HCT116 (cell line): Measurements from ENCODE around the gene KHSRP. TPM values are rescaled to one million over a fixed set of nuclear protein-coding genes. Genes with fewer than 3 reads are reported as not detected.

ENCODE experiments used
- ATAC-seq: fragments of 200-7000 bp; cut with Tn5 transposase; 2 replicates; pipeline ENCODE4 v1.9.1; 2020; ENCODE audit warnings: mild to moderate bottlenecking, moderate library complexity
- BruUV-seq: library from RNA; stranded (reverse); fragments of 400-500 nt; replicated peaks from 2 replicates; lab custom pipeline; 2021; lab: Mats Ljungman, UMichigan
- CTCF ChIA-PET: fragments of 300-600 bp; sonication (Branson Sonifier 250); formaldehyde crosslinking; loops from one replicate; lab custom pipeline; 2021; ENCODE audit warnings: antibody characterized with exemption; lab: Charles Lee
- POLR2A ChIA-PET: fragments of 300-600, 350-600 bp; sonication (Branson Sonifier 250); formaldehyde crosslinking; loops from one replicate; lab custom pipeline; 2021; ENCODE audit warnings: antibody characterized with exemption; lab: Charles Lee
- RAD21 ChIA-PET, 2 experiments: fragments of 300-600 bp; sonication (Branson Sonifier 250); formaldehyde crosslinking; loops; one replicate each; lab custom pipeline; 2023; ENCODE audit warnings: low total read pairs in 2 of 2; ENCODE audit not compliant: uncharacterized antibody in 2 of 2, unreplicated experiment in 2 of 2, low non-redundant PET in 1 of 2; lab: Charles Lee
- DNase-seq: peaks from one replicate; pipeline ENCODE4 v3.0.0-alpha.2; 2010; ENCODE audit warnings: low read depth, low spot score
- H2AFZ ChIP-seq: fragments of 200-600 bp; shearing (Covaris generic), sonication (generic); 2 replicates; pipeline ENCODE4 v1.6.1; 2017; ENCODE audit warnings: low read depth, mixed run types, mixed read lengths, antibody characterized with exemption, low read length; ENCODE audit not compliant: poor library complexity, severe bottlenecking
- H3K27ac ChIP-seq: 2 replicates; pipeline ENCODE4 v1.5.1; 2012; ENCODE audit warnings: low read depth, low read length
- H3K27me3 ChIP-seq: fragments of 200-600 bp; sonication (generic); 2 replicates; pipeline ENCODE4 v1.6.1; 2016; ENCODE audit warnings: mixed run types, low read length, mixed read lengths; ENCODE audit not compliant: insufficient read depth
- H3K36me3 ChIP-seq, 2 experiments: fragments of 200-500 bp in 1 of 2; fragments of 200-600 bp in 1 of 2; sonication (Bioruptor generic) in 1 of 2; sonication (generic) in 1 of 2; 2 replicates each; pipeline versions ENCODE4 v1.5.1 to v1.6.1; 2014 to 2016; ENCODE audit warnings: low read length in 2 of 2, inconsistent platforms in 1 of 2, mixed read lengths in 1 of 2, mixed run types in 1 of 2; ENCODE audit not compliant: insufficient read depth in 2 of 2, control insufficient read depth in 1 of 2
- H3K4me1 ChIP-seq, 2 experiments: fragments of 200-600 bp in 1 of 2; sonication (generic) in 1 of 2; 2 replicates each; pipeline versions ENCODE4 v1.5.1 to v1.6.1; 2012 to 2017; ENCODE audit warnings: low read length in 2 of 2, inconsistent platforms in 1 of 2, mild to moderate bottlenecking in 1 of 2, mixed read lengths in 1 of 2, mixed run types in 1 of 2, moderate library complexity in 1 of 2; ENCODE audit not compliant: insufficient read depth in 2 of 2, control insufficient read depth in 1 of 2
- H3K4me2 ChIP-seq: fragments of 200-600 bp; sonication (generic); 2 replicates; pipeline ENCODE4 v1.6.1; 2017; ENCODE audit warnings: mixed run types, low read length, mixed read lengths
- H3K4me3 ChIP-seq, 2 experiments: fragments of 200-600 bp in 1 of 2; sonication (generic) in 1 of 2; replicated peaks in 1 of 2; 2 replicates each; pipeline ENCODE4 v1.5.1; 2011 to 2016; ENCODE audit warnings: low read length in 2 of 2, control low read depth in 1 of 2, low read depth in 1 of 2, mild to moderate bottlenecking in 1 of 2, mixed read lengths in 1 of 2, mixed run types in 1 of 2
- H3K79me2 ChIP-seq: fragments of 200-600 bp; sonication (generic); 2 replicates; pipeline ENCODE4 v1.6.1; 2017; ENCODE audit warnings: mild to moderate bottlenecking, mixed run types, low read length, moderate library complexity, mixed read lengths; ENCODE audit not compliant: insufficient read depth
- H3K9ac ChIP-seq: fragments of 200-600 bp; sonication (generic); 2 replicates; pipeline ENCODE4 v1.6.1; 2016; ENCODE audit warnings: low read length, mixed read lengths
- H3K9me2 ChIP-seq: fragments of 200-600 bp; sonication (generic), shearing (Covaris generic); 2 replicates; pipeline ENCODE4 v1.6.1; 2017; ENCODE audit warnings: mixed run types, mild to moderate bottlenecking, moderate library complexity; ENCODE audit not compliant: insufficient read depth
- H3K9me3 ChIP-seq, 2 experiments: fragments of 200-500 bp in 1 of 2; fragments of 200-600 bp in 1 of 2; sonication (Bioruptor generic) in 1 of 2; sonication (generic) in 1 of 2; 2 replicates each; pipeline ENCODE4 v1.6.1; 2014 to 2017; ENCODE audit warnings: low read length in 2 of 2, mixed read lengths in 2 of 2, inconsistent platforms in 1 of 2, low read depth in 1 of 2, mild to moderate bottlenecking in 1 of 2, mixed run types in 1 of 2, moderate library complexity in 1 of 2; ENCODE audit not compliant: control insufficient read depth in 1 of 2, insufficient read depth in 1 of 2
- H4K20me1 ChIP-seq: fragments of 200-600 bp; sonication (generic), shearing (Covaris generic); 2 replicates; pipeline ENCODE4 v1.6.1; 2017; ENCODE audit warnings: mixed run types, mild to moderate bottlenecking, moderate library complexity; ENCODE audit not compliant: insufficient read depth
- ATF3 ChIP-seq: IDR thresholded peaks from 2 replicates; pipeline ENCODE4 v1.6.1; 2012
- CBX3 ChIP-seq: IDR thresholded peaks from 2 replicates; pipeline ENCODE4 v1.6.1; 2012; ENCODE audit warnings: low read depth
- CEBPB ChIP-seq: IDR thresholded peaks from 2 replicates; pipeline ENCODE4 v1.6.1; 2012; ENCODE audit warnings: low read depth
- EGR1 ChIP-seq: IDR thresholded peaks from 2 replicates; pipeline ENCODE4 v1.6.1; 2012; ENCODE audit warnings: low read depth
- ELF1 ChIP-seq: IDR thresholded peaks from 2 replicates; pipeline ENCODE4 v1.6.1; 2012; ENCODE audit warnings: low read depth, borderline replicate concordance
- EZH2 ChIP-seq: fragments of 200-600 bp; sonication (generic); IDR thresholded peaks from 2 replicates; pipeline ENCODE4 v1.6.1; 2017; ENCODE audit warnings: antibody characterized with exemption, mixed run types
- FOSL1 ChIP-seq: IDR thresholded peaks from 2 replicates; pipeline ENCODE4 v1.6.1; 2012; ENCODE audit warnings: low read depth
- JUND ChIP-seq: IDR thresholded peaks from 2 replicates; pipeline ENCODE4 v1.6.1; 2012
- MAX ChIP-seq: IDR thresholded peaks from 2 replicates; pipeline ENCODE4 v1.6.1; 2012
- POLR2A ChIP-seq: IDR thresholded peaks from 2 replicates; pipeline ENCODE4 v1.7.0; 2011; ENCODE audit warnings: borderline replicate concordance; ENCODE audit not compliant: insufficient read depth, insufficient read length; ENCODE audit errors: extremely low read depth
- POLR2AphosphoS5 ChIP-seq: IDR thresholded peaks from 2 replicates; pipeline ENCODE4 v1.6.1; 2011; ENCODE audit warnings: mild to moderate bottlenecking, low read depth, low read length, moderate library complexity
- SIN3A ChIP-seq: IDR thresholded peaks from 2 replicates; pipeline ENCODE4 v1.6.1; 2012; ENCODE audit warnings: low read depth
- SP1 ChIP-seq: IDR thresholded peaks from 2 replicates; pipeline ENCODE4 v1.6.1; 2012; ENCODE audit warnings: low read depth
- SRF ChIP-seq: IDR thresholded peaks from 2 replicates; pipeline ENCODE4 v1.6.1; 2012; ENCODE audit warnings: low read depth
- TCF7L2 ChIP-seq: IDR thresholded peaks from 2 replicates; pipeline ENCODE4 v1.7.0; 2011; ENCODE audit warnings: borderline replicate concordance, inconsistent platforms; ENCODE audit not compliant: insufficient read depth, insufficient read length; ENCODE audit errors: extremely low read depth
- YY1 ChIP-seq: IDR thresholded peaks from 2 replicates; pipeline ENCODE4 v1.6.1; 2011; ENCODE audit warnings: low read length, low read depth, moderate library complexity, mild to moderate bottlenecking; ENCODE audit not compliant: insufficient replicate concordance; ENCODE audit errors: extremely low read depth
- ZFX ChIP-seq: fragments of 450-650 bp; IDR thresholded peaks from 2 replicates; pipeline ENCODE4 v1.6.1; 2017
- ZNF274 ChIP-seq: fragments of 200-500 bp; sonication (Bioruptor generic); IDR thresholded peaks from 2 replicates; pipeline ENCODE4 v1.6.1; 2014; ENCODE audit warnings: mild to moderate bottlenecking, low read depth, low read length, inconsistent platforms
- intact Hi-C: fragments of 100-400 bp; cut with micrococcal nuclease; formaldehyde crosslinking; loops from 2 replicates; pipeline ENCODE4 v1.10.0; 2022
- total RNA-seq: library from RNA; stranded (reverse); gene quantifications from one replicate; pipeline ENCODE4 v1.2.1, GENCODE V29; 2021; ENCODE audit not compliant: unreplicated experiment
- TF ChIP-seq, protein P1 (sequence below): IDR thresholded peaks from 2 replicates; pipeline ENCODE4 v1.6.1; 2011; ENCODE audit warnings: mild to moderate bottlenecking, low read length, moderate library complexity; ENCODE audit not compliant: insufficient replicate concordance; ENCODE audit errors: extremely low read depth
- TF ChIP-seq, protein P2 (sequence below), 3 experiments: fragments of 200-600 bp in 1 of 3; sonication (generic) in 1 of 3; IDR thresholded peaks in 2 of 3; conservative IDR thresholded peaks in 1 of 3; 2 replicates each; pipeline ENCODE4 v1.5.1; 2012 to 2017; ENCODE audit warnings: low read depth in 2 of 3, low read length in 2 of 3, antibody characterized with exemption in 1 of 3, borderline replicate concordance in 1 of 3, control low read depth in 1 of 3, mild to moderate bottlenecking in 1 of 3, mixed read lengths in 1 of 3, mixed run types in 1 of 3, moderate library complexity in 1 of 3; ENCODE audit not compliant: insufficient read depth in 1 of 3

The KHSRP gene
- total RNA-seq, 1 experiment from 2014 or later: 553 TPM

DNA sequence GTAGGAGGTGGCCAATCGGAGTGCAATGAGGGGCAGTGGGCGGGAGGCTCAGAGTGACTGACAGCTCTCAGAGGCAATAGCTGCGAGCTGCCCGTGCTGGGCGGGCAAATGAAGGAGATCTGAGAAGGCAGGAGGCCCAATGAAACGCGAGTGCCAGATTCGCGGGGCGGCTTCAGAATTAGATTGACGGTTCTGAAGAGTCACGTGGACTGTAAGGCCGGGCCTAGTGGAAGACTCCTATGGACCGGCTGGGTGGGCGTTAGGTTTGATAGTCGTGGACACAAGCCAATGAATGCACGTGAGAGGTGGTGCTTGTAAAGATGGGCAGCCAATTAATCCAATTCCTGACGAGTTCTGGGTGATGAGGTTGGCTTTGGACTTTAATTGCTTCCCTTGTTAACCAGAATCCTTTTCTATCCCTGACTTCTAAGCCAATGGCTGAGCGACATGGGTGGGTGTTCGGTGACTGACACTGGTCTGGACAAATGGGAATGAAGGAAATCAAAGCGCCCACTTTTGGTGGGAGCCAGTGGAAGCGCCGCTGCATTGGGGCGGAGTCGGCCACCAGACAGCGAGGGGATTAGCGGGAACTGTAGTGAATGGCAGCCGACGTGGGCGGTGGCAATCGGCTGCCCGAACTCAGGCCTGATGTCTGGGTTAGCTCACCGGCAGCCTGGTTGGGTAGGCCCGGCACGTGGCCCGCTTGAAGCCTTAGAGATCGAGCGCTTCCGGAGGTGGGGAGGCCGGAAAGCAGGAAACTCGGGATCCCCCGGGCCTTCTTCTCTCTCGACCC, 524 bp upstream of the KHSRP start:
- Histone ChIP-seq H3K4me1 (peaks cover 8 to 30% of the 10 kb centered on the region in 2 experiments; a peak in 3 of 4 replicates), H4K20me1 (peaks cover 38% of the 10 kb centered on the region; the same call in 1 of the 2 replicates), H3K27me3 (no peaks in the 10 kb centered on the region), H2AFZ (no peak overlapping the region), H3K9ac (peak overlapping the region; percentile 9; the same call in 1 of the 2 replicates), H3K4me2 (peak overlapping the region; percentile 57), H3K36me3 (peaks cover 18 to 26% of the 10 kb centered on the region in 2 experiments; a peak in 3 of 4 replicates), H3K79me2 (peaks cover 40% of the 10 kb centered on the region), H3K4me3 (peak overlapping the region; percentile 27 to 99)
- ChIA-PET RAD21 (interaction anchor here (0.5 to 1.1 kb wide), 3 partner anchors 32 to 161 kb away, joined by 3 read pairs; partner anchors contain the start of gene GTF2F1 (in 1 of the 2)), CTCF (interaction anchor here (0.9 to 1.4 kb wide), 5 partner anchors 15 to 299 kb away, joined by 3 to 4 read pairs (median 3); partner anchors contain the start of gene SLC25A23)
- DNase-seq: peak; percentile 100
- no TSS peak for BruUV-seq
- peak; percentile 89 for ATAC-seq
- peak; percentile 79 for TF ChIP-seq EGR1
- TF ChIP-seq, protein P1, sequence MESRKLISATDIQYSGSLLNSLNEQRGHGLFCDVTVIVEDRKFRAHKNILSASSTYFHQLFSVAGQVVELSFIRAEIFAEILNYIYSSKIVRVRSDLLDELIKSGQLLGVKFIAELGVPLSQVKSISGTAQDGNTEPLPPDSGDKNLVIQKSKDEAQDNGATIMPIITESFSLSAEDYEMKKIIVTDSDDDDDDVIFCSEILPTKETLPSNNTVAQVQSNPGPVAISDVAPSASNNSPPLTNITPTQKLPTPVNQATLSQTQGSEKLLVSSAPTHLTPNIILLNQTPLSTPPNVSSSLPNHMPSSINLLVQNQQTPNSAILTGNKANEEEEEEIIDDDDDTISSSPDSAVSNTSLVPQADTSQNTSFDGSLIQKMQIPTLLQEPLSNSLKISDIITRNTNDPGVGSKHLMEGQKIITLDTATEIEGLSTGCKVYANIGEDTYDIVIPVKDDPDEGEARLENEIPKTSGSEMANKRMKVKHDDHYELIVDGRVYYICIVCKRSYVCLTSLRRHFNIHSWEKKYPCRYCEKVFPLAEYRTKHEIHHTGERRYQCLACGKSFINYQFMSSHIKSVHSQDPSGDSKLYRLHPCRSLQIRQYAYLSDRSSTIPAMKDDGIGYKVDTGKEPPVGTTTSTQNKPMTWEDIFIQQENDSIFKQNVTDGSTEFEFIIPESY: peak; percentile 25
- no peak for TF ChIP-seq ATF3
- no peak for TF ChIP-seq SIN3A
- no peak for TF ChIP-seq FOSL1
- TF ChIP-seq TCF7L2: peak; percentile 79
- peak; percentile 56; the same call in 1 of the 2 replicates for TF ChIP-seq ZFX
- TF ChIP-seq CEBPB: no peak
- TF ChIP-seq JUND: no peak
- peak; percentile 94 for TF ChIP-seq MAX
- TF ChIP-seq YY1: no peak
- TF ChIP-seq ELF1: no peak
- TF ChIP-seq POLR2AphosphoS5: peak; percentile 56
- no peak for TF ChIP-seq POLR2A
- TF ChIP-seq SRF: no peak; the same call in 1 of the 2 replicates
- no peak for TF ChIP-seq CBX3
- TF ChIP-seq EZH2: no peak
- no peak for TF ChIP-seq ZNF274
- peak; percentile 100 for TF ChIP-seq SP1
- TF ChIP-seq, protein P2, sequence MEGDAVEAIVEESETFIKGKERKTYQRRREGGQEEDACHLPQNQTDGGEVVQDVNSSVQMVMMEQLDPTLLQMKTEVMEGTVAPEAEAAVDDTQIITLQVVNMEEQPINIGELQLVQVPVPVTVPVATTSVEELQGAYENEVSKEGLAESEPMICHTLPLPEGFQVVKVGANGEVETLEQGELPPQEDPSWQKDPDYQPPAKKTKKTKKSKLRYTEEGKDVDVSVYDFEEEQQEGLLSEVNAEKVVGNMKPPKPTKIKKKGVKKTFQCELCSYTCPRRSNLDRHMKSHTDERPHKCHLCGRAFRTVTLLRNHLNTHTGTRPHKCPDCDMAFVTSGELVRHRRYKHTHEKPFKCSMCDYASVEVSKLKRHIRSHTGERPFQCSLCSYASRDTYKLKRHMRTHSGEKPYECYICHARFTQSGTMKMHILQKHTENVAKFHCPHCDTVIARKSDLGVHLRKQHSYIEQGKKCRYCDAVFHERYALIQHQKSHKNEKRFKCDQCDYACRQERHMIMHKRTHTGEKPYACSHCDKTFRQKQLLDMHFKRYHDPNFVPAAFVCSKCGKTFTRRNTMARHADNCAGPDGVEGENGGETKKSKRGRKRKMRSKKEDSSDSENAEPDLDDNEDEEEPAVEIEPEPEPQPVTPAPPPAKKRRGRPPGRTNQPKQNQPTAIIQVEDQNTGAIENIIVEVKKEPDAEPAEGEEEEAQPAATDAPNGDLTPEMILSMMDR (IDR thresholded peaks at IDR 0.05 in 2 of 3, conservative IDR thresholded peaks at IDR 0.05 in 1 of 3; ENCODE audit: borderline replicate concordance in 1 of 3, insufficient read depth in 1 of 3, low read depth in 2 of 3, low read length in 2 of 3): no peak
- TF ChIP-seq, all 23 proteins: peak for 7
- Histone ChIP-seq H3K9me3 (no peaks in the 10 kb centered on the region), H3K27ac (peak overlapping the region; percentile 80), H3K9me2 (no peaks in the 10 kb centered on the region)
- intact Hi-C loops: no loop called here
- POLR2A ChIA-PET: interaction anchor here (1.0 to 1.6 kb wide), 3 partner anchors 15 to 106 kb away, joined by 4 to 8 read pairs (median 7); partner anchors contain the start of genes ALKBH7 and TNFSF9
